Sigmoid colon (tissue), 7 donors: ENCODE results near the gene NFATC1. TPM values are rescaled to one million over a fixed set of nuclear protein-coding genes. Genes with fewer than 3 reads are reported as not detected.

Experiments used
- DNase-seq: peaks from one replicate; pipeline ENCODE4 v3.0.0-alpha.2; 2019
- H3K27ac ChIP-seq, 4 donors: fragments of 200-600 bp; sonication (generic); one replicate each; pipeline ENCODE4 v1.5.1; 2016 to 2019; ENCODE audit warnings: mild to moderate bottlenecking in 1 of 4
- H3K27me3 ChIP-seq, 3 donors: fragments of 200-600 bp; sonication (generic); one replicate each; pipeline ENCODE4 v1.5.1; 2019; ENCODE audit warnings: mild to moderate bottlenecking in 1 of 3
- H3K36me3 ChIP-seq, 4 donors: fragments of 200-600 bp; sonication (generic); one replicate each; pipeline ENCODE4 v1.5.1; 2016 to 2019
- H3K4me1 ChIP-seq, 4 donors: fragments of 200-600 bp; sonication (generic); one replicate each; pipeline ENCODE4 v1.5.1; 2017 to 2019
- H3K4me3 ChIP-seq, 4 donors: fragments of 200-600 bp; sonication (generic); one replicate each; pipeline ENCODE4 v1.5.1; 2017 to 2019; ENCODE audit warnings: mild to moderate bottlenecking in 2 of 4, moderate library complexity in 1 of 4
- H3K9me3 ChIP-seq, 4 donors: fragments of 200-600 bp in 3 of 4; sonication (generic) in 3 of 4; one replicate each; pipeline versions ENCODE4 v1.5.1 to v1.6.1; 2013 to 2019
- CTCF ChIP-seq, 4 experiments: fragments of 450-650 bp in 3 of 4; fragments of 200-600 bp in 1 of 4; IDR thresholded peaks; one replicate each; pipeline ENCODE4 v1.5.1; 2016 to 2019; ENCODE audit warnings: antibody characterized with exemption in 4 of 4, mild to moderate bottlenecking in 3 of 4, moderate library complexity in 2 of 4
- EP300 ChIP-seq, 4 donors: sonication (generic); formaldehyde crosslinking; IDR thresholded peaks; one replicate each; pipeline ENCODE4 v1.6.1; 2017; ENCODE audit warnings: antibody characterized with exemption in 4 of 4
- POLR2A ChIP-seq, 2 donors: fragments of 450-650 bp; IDR thresholded peaks; one replicate each; pipeline ENCODE4 v1.6.1; 2016; ENCODE audit warnings: antibody characterized with exemption in 2 of 2, mild to moderate bottlenecking in 2 of 2, moderate library complexity in 2 of 2
- POLR2AphosphoS5 ChIP-seq, 4 donors: sonication (generic); formaldehyde crosslinking; IDR thresholded peaks; one replicate each; pipeline ENCODE4 v1.6.1; 2017; ENCODE audit warnings: antibody characterized with exemption in 4 of 4
- WGBS, 2 donors: extraction: QIAGEN DNeasy Blood & Tissue Kit; methylation state at CpG; one replicate each; pipeline ENCODE4 v1.1.7; 2013; 5-methylcytosine and 5-hydroxymethylcytosine counted together
- intact Hi-C: fragments of 100-400 bp; cut with DNase I; formaldehyde crosslinking; loops from one replicate; pipeline ENCODE4 v1.15.1; 2023
- polyA plus RNA-seq, 3 donors: library from polyadenylated mRNA; stranded (reverse); fragments of 200-250 nt; gene quantifications; one replicate each; pipeline ENCODE4 v1.2.3, GENCODE V29; 2013
- total RNA-seq, 4 donors: library from RNA; depleted of rRNA; stranded (reverse); fragments of >200 nt; gene quantifications; one replicate each; pipeline ENCODE4 v1.1.0, GENCODE V29; 2016
- donor health status: healthy with polysubstance abuse.
- donor health status: Bipolar disorder and iron deficiency.
- donor health status: healthy.

NFATC1 gene
- total and polyA plus RNA-seq, 7 donors: 1.6 to 13.8 (median 10.7) TPM

GRCh38 chr18:79399275-79400081 is 3.7 kb downstream of the NFATC1 start:
- no peaks in the 10 kb centered on the region for H3K27me3 ChIP-seq
- WGBS, 2 donors: 9 to 15% methylated on average over 79 of the region's 79 CpGs
- DNase-seq: peak; percentile 69
- TF ChIP-seq POLR2AphosphoS5 (IDR thresholded peaks at IDR 0.05) (no peak), POLR2A (IDR thresholded peaks at IDR 0.05) (no peak), CTCF (IDR thresholded peaks at IDR 0.05) (no peak), EP300 (IDR thresholded peaks at IDR 0.05) (no peak)
- H3K27ac ChIP-seq: peak overlapping the region; percentile 86 to 91 (median 86)
- H3K4me1 ChIP-seq: peaks cover 0 to 72% (median 63%) of the 10 kb centered on the region in 4 donors
- H3K36me3 ChIP-seq: no peaks in the 10 kb centered on the region
- peak overlapping the region; percentile 53 to 98 (median 93) for H3K4me3 ChIP-seq
- intact Hi-C loops: loop anchor here (1.0 to 5.0 kb wide), 3 partner anchors 58 to 280 kb away; partner anchors contain the start of gene CTDP1
- H3K9me3 ChIP-seq: no peaks in the 10 kb centered on the region

DNA sequence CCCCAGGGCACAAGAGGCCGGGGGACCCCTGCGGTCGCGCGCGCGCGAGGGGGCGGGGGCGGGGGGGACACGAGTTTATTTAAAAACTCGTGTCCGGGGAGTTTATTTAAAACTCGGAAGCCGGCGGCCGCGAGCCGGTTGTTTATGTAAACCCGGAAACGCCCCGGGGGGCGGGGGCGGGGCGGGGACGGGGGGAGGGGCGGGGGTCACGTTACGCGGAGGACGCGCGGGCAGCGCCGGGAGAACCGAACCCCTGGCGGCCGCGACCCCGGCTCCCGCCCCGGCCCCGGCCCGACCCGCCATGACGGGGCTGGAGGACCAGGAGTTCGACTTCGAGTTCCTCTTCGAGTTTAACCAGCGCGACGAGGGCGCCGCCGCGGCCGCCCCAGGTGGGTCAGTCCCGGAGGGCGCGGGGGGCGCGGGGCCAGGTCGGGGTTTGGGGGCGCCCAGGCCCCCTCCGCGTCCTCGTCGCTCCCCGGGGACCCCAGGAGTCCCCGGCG is 4.4 kb downstream of the NFATC1 start:
- Histone ChIP-seq H3K9me3 (no peaks in the 10 kb centered on the region), H3K4me1 (peaks cover 0 to 70% (median 62%) of the 10 kb centered on the region in 4 donors), H3K27me3 (no peaks in the 10 kb centered on the region), H3K36me3 (no peaks in the 10 kb centered on the region), H3K4me3 (peak overlapping the region; percentile 53 to 98 (median 93)), H3K27ac (peak overlapping the region; percentile 86 to 91 (median 86))
- WGBS, 2 donors: 1% methylated on average over 71 of the region's 71 CpGs
- TF ChIP-seq EP300 (IDR thresholded peaks at IDR 0.05) (no peak), POLR2A (IDR thresholded peaks at IDR 0.05) (no peak), POLR2AphosphoS5 (IDR thresholded peaks at IDR 0.05) (peak in 1 of 4 donors; percentile 8), CTCF (IDR thresholded peaks at IDR 0.05) (no peak)
- peak; percentile 85 for DNase-seq
- intact Hi-C loops: loop anchor here (5.0 kb wide), 1 partner anchor 57 kb away; no protein-coding TSS in a partner anchor

DNA sequence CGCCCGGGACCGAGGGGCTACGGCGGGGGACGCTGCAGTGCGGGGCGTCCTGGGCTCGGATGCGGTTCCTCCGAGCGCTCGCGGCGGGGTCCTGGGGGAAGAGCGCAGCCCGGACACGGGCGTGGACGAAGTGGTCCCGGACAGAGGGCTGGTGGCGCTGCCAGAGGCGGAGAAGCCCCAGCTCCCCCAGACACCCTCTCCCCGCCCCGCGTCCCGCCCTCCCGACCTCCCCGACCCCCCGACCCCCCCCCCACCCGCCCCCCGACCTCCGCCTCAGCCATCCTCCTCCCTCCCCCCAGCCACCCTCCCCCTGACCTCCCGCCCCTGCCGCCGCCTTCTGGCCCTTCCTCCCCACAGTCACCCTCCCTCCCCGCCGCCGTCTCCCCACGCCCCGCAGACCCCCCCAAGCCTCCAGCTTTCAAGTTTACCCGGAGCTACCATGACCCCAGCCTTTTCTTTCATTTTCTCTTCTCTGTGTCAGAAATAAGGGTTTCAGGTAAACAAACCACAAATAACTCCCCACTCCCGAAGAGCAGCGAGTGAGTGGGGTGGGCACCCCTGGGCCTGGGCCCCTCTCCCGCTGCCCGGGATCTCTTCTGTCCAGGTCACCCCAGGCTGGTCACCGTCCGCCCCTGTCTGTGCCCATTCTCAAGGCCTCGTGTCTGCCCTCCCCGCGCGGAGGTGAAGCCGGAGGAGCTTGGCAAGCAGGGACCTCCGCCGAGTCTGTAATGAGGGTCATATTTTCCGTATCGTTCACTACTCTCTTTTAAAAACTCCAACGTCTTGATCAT is 5.1 kb downstream of the NFATC1 start:
- Histone ChIP-seq H3K27me3 (no peaks in the 10 kb centered on the region), H3K36me3 (no peaks in the 10 kb centered on the region), H3K9me3 (no peaks in the 10 kb centered on the region), H3K4me1 (peaks cover 0 to 74% (median 61%) of the 10 kb centered on the region in 4 donors), H3K27ac (peak overlapping the region; percentile 86 to 91 (median 86)), H3K4me3 (peak overlapping the region; percentile 53 to 98 (median 93))
- DNase-seq: peak; percentile 76
- TF ChIP-seq POLR2AphosphoS5 (IDR thresholded peaks at IDR 0.05) (peak in 1 of 4 donors; percentile 15), CTCF (IDR thresholded peaks at IDR 0.05) (no peak)
- intact Hi-C loops: loop anchor here (5.0 kb wide), 1 partner anchor 57 kb away; no protein-coding TSS in a partner anchor
- 18 to 23% methylated on average over 51 to 54 of the region's 58 CpGs for WGBS, 2 donors

- no peak for TF ChIP-seq POLR2AphosphoS5 (IDR thresholded peaks at IDR 0.05)
- TF ChIP-seq CTCF (IDR thresholded peaks at IDR 0.05): no peak
- TF ChIP-seq POLR2A (IDR thresholded peaks at IDR 0.05): no peak
- TF ChIP-seq EP300 (IDR thresholded peaks at IDR 0.05): no peak
- Histone ChIP-seq H3K9me3 (no peaks in the 10 kb centered on the region), H3K27me3 (no peaks in the 10 kb centered on the region), H3K36me3 (no peaks in the 10 kb centered on the region), H3K4me1 (peaks cover 0 to 75% (median 58%) of the 10 kb centered on the region in 4 donors), H3K4me3 (no peak overlapping the region), H3K27ac (peak overlapping the region; percentile 86 to 91 (median 86))
- DNase-seq: peak; percentile 56
- 84 to 86% methylated on average over 32 of the region's 32 CpGs for WGBS, 2 donors
- intact Hi-C loops: loop anchor here (5.0 kb wide), 1 partner anchor 56 kb away; no protein-coding TSS in a partner anchor
Observed at GRCh38 chr18:79401494-79402208, 5.9 kb downstream of the NFATC1 start.
